Gastroesophageal sphincter (tissue), 3 donors: ENCODE results near the gene RECK.

ENCODE experiments used
- POLR2A ChIP-seq, 2 donors: fragments of 450-650 bp; IDR thresholded peaks; one replicate each; pipeline ENCODE4 v1.6.1; 2017; ENCODE audit warnings: antibody characterized with exemption in 2 of 2, mild to moderate bottlenecking in 2 of 2, moderate library complexity in 1 of 2
- POLR2AphosphoS5 ChIP-seq: sonication (generic); formaldehyde crosslinking; IDR thresholded peaks from one replicate; pipeline ENCODE4 v1.6.1; 2017; ENCODE audit warnings: antibody characterized with exemption
- TF ChIP-seq, protein P1 (sequence below), 4 experiments: fragments of 200-600 bp in 2 of 4; fragments of 450-650 bp in 2 of 4; sonication (generic) in 1 of 4; IDR thresholded peaks; one replicate each; pipeline ENCODE4 v1.5.1; 2017 to 2019; ENCODE audit warnings: antibody characterized with exemption in 4 of 4, mild to moderate bottlenecking in 2 of 4, moderate library complexity in 2 of 4

DNA sequence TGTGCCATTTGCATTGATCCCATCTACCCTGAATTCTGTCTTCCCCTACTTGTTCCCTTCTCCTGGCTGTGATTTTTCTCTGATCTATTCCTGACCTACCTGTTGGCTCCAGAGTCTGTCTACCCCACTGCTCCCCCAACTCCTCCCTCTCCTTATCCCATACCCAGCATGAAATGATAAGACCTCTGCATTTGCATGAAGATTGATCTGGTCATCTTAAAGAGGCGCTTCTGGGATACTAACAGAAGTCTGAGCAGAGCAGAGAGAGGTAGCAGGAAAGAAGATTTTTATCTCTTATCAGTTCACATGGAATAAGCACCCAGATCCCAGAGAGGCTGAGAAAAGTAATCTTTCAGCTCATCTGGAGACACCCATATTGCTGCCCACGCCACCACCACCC lies 81.5 kb downstream of the RECK start:
- TF ChIP-seq, protein P1, sequence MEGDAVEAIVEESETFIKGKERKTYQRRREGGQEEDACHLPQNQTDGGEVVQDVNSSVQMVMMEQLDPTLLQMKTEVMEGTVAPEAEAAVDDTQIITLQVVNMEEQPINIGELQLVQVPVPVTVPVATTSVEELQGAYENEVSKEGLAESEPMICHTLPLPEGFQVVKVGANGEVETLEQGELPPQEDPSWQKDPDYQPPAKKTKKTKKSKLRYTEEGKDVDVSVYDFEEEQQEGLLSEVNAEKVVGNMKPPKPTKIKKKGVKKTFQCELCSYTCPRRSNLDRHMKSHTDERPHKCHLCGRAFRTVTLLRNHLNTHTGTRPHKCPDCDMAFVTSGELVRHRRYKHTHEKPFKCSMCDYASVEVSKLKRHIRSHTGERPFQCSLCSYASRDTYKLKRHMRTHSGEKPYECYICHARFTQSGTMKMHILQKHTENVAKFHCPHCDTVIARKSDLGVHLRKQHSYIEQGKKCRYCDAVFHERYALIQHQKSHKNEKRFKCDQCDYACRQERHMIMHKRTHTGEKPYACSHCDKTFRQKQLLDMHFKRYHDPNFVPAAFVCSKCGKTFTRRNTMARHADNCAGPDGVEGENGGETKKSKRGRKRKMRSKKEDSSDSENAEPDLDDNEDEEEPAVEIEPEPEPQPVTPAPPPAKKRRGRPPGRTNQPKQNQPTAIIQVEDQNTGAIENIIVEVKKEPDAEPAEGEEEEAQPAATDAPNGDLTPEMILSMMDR (IDR thresholded peaks at IDR 0.05) = no peak
- TF ChIP-seq POLR2A (IDR thresholded peaks at IDR 0.05) (no peak), POLR2AphosphoS5 (no peak)
